Measurements from ENCODE around the gene TECPR2.
"Not testable (repeated sequence)": the region's sequence is repeated elsewhere in the genome, so short reads cannot be mapped to it uniquely, and the experiment has no call there.

Gene TECPR2

GRCh38 chr14:102362545-102363181, at the start of gene TECPR2, which contains the start of gene CINP:
Gene TECPR2 (plus strand): TSS chr14:102362941. CDS start chr14:102376722, 13,781 bp downstream.
Gene CINP (minus strand): TSS chr14:102362890. CDS start chr14:102362851, 39 bp downstream.
- DNase-seq = peak; percentile 98

GRCh38 chr14:102314242-102315011, 48.3 kb upstream of the TECPR2 start:
- peak; percentile 86 for DNase-seq

GRCh38 chr14:102315121-102315520, 47.6 kb upstream of the TECPR2 start:
- no peak for DNase-seq

- peak; percentile 84 for DNase-seq
These were observed 46.4 kb upstream of the TECPR2 start for GRCh38 chr14:102316338-102316742.

GRCh38 chr14:102316743-102317563, 45.8 kb upstream of the TECPR2 start:
- peak; percentile 96 for DNase-seq

- no peak for DNase-seq
These were observed 45.0 kb upstream of the TECPR2 start for GRCh38 chr14:102317564-102318248.

GRCh38 chr14:102318781-102319276, 43.9 kb upstream of the TECPR2 start:
- no peak for DNase-seq

- DNase-seq = peak; percentile 93
These were observed 43.2 kb upstream of the TECPR2 start, which contains the start of gene ZNF839 for GRCh38 chr14:102319351-102320032. Gene ZNF839 (plus strand): TSS chr14:102319746. CDS start chr14:102319766, 20 bp downstream.

- DNase-seq = peak; percentile 50
These were observed 42.6 kb upstream of the TECPR2 start for GRCh38 chr14:102320033-102320660.

GRCh38 chr14:102320671-102321455, 41.9 kb upstream of the TECPR2 start:
- DNase-seq = no peak

GRCh38 chr14:102321456-102322422, 41.0 kb upstream of the TECPR2 start:
- DNase-seq = no peak

- peak; percentile 59 for DNase-seq
These were observed 39.6 kb upstream of the TECPR2 start for GRCh38 chr14:102323102-102323501.

GRCh38 chr14:102325791-102326345, 36.9 kb upstream of the TECPR2 start:
- no peak for DNase-seq

GRCh38 chr14:102326583-102326982, 36.2 kb upstream of the TECPR2 start:
- no peak for DNase-seq

- not testable (repeated sequence) for DNase-seq
These were observed 33.4 kb upstream of the TECPR2 start for GRCh38 chr14:102329381-102329780.

- DNase-seq = no peak
These were observed 31.9 kb upstream of the TECPR2 start for GRCh38 chr14:102330806-102331205.

- no peak for DNase-seq
These were observed 29.4 kb upstream of the TECPR2 start for GRCh38 chr14:102333390-102333789.

GRCh38 chr14:102333795-102334705, 28.7 kb upstream of the TECPR2 start:
- no peak for DNase-seq
